Measurements from ENCODE around the gene CAMKMT. TPM values are rescaled to one million over a fixed set of nuclear protein-coding genes. Genes with fewer than 3 reads are reported as not detected.

The CAMKMT gene
- total and polyA plus RNA-seq, 9 of the 15 experiments (the other 6 are each of a cell fraction or from before 2014, with no cell fraction given): 1.6 to 15.3 (median 7.4) TPM

DNA sequence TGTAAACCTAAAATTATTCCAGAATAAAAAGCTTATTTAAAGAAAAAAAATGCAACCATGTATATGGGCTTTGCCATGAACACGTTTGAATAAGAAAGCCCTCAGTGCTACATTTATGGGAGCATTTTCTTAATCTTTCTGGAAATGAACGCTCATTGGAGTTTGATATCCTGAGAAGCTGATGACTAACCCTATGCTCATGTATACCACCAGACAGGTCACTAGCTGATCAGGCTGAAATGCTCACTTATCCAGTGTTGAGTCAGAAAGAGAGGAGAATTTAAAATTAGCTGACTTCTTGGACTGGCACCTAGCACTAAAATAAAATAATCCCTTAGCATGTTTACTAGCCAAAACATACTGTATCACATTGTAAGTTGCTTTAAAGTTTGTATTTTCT is 324.8 kb downstream of the CAMKMT start:
- Histone ChIP-seq H3K79me2 (ENCODE audit: control insufficient read depth, insufficient read depth, low read length) (no peaks in the 10 kb centered on the region), H3K9me3 (replicated peaks; ENCODE audit: control insufficient read depth, insufficient read depth, low read depth, low read length) (no peaks in the 10 kb centered on the region), H3K9ac (ENCODE audit: insufficient read depth in 1 of 2, low read depth in 2 of 2, low read length in 2 of 2) (no peak overlapping the region), H3K27ac (ENCODE audit: extremely low read depth, low read depth, low read length) (no peak overlapping the region), H3K4me3 (no peak overlapping the region), H3K36me3 (ENCODE audit: control insufficient read depth, insufficient read depth, low read length) (no peaks in the 10 kb centered on the region), H2AFZ (ENCODE audit: low read depth, low read length) (no peak overlapping the region), H3K4me2 (ENCODE audit: insufficient read depth, low read length) (no peak overlapping the region), H3K27me3 (ENCODE audit: control insufficient read depth in 2 of 2, insufficient read depth in 2 of 2, low read length in 2 of 2) (no peaks in the 10 kb centered on the region), H3K4me1 (replicated peaks in 1 of 2; ENCODE audit: control insufficient read depth in 2 of 2, insufficient read depth in 2 of 2, low read length in 2 of 2) (no peaks in the 10 kb centered on the region), H3K9me1 (ENCODE audit: control insufficient read depth, insufficient read depth, low read length) (no peaks in the 10 kb centered on the region), H4K20me1 (replicated peaks; ENCODE audit: control insufficient read depth, insufficient read depth, low read length) (no peaks in the 10 kb centered on the region)
- FAIRE-seq (no peak), ATAC-seq (no peak), DNase-seq (ENCODE audit: extremely low read depth in 1 of 4, low spot score in 3 of 4) (no peak)
- 0% methylated on average over 2 of the region's 2 CpGs for WGBS (ENCODE audit: insufficient coverage, low coverage, missing lambda C conversion rate)
- TF ChIP-seq PHF8 (IDR thresholded peaks at IDR 0.05; ENCODE audit: borderline replicate concordance, low read length) (no peak), ZNF134 (CRISPR knock-in tag; conservative IDR thresholded peaks at IDR 0.05) (no peak), SMARCC2 (IDR thresholded peaks at IDR 0.05; ENCODE audit: low read depth) (no peak), CXXC5 (CRISPR knock-in tag; IDR thresholded peaks at IDR 0.05) (no peak), PHB2 (IDR thresholded peaks at IDR 0.05; ENCODE audit: low read depth) (no peak), GTF2A2 (tag; IDR thresholded peaks at IDR 0.05) (no peak), JUND (IDR thresholded peaks at IDR 0.05; ENCODE audit: borderline replicate concordance, low read depth, low read length) (no peak), JUND (tag; IDR thresholded peaks at IDR 0.05; ENCODE audit: borderline replicate concordance, low read depth, low read length) (no peak), MAZ (CRISPR knock-in tag; conservative IDR thresholded peaks at IDR 0.05 in 1 of 2, IDR thresholded peaks at IDR 0.05 in 1 of 2) (no peak)
- TF ChIP-seq, protein P1, sequence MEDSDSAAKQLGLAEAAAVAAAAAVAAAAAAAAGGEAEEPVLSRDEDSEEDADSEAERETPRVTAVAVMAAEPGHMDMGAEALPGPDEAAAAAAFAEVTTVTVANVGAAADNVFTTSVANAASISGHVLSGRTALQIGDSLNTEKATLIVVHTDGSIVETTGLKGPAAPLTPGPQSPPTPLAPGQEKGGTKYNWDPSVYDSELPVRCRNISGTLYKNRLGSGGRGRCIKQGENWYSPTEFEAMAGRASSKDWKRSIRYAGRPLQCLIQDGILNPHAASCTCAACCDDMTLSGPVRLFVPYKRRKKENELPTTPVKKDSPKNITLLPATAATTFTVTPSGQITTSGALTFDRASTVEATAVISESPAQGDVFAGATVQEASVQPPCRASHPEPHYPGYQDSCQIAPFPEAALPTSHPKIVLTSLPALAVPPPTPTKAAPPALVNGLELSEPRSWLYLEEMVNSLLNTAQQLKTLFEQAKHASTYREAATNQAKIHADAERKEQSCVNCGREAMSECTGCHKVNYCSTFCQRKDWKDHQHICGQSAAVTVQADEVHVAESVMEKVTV (CRISPR knock-in tag; IDR thresholded peaks at IDR 0.05): no peak
- in situ Hi-C loops (cut with MboI) (no loop called here), intact Hi-C loops (cut with micrococcal nuclease) (no loop called here)
- BruUV-seq (replicated peaks): no TSS peak
- CTCF ChIA-PET (ENCODE audit: low intra/inter-chr PET ratio): no interaction called here
- POLR2A ChIA-PET: interaction anchor here (1.2 kb wide), 1 partner anchor 12 kb away, joined by 4 read pairs; no protein-coding TSS in a partner anchor
